Stomach (tissue), 9 donors: ENCODE measurements around the gene HDAC10. TPM values are rescaled to one million over a fixed set of nuclear protein-coding genes. Genes with fewer than 3 reads are reported as not detected.
A peak's percentile ranks its signal among the peaks of the same experiment; 100 is the strongest.

Experiments
- DNase-seq, 2 donors: peaks; one replicate each; pipeline versions ENCODE4 v3.0.0 to v3.0.0-alpha.2; 2013 to 2019
- H3K27ac ChIP-seq, 5 donors: fragments of 200-600 bp in 4 of 5; sonication (generic) in 4 of 5; one replicate each; pipeline ENCODE4 v1.5.1; 2013 to 2019; ENCODE audit warnings: mild to moderate bottlenecking in 1 of 5, moderate library complexity in 1 of 5
- H3K27me3 ChIP-seq, 3 donors: fragments of 200-600 bp; sonication (generic); one replicate each; pipeline ENCODE4 v1.5.1; 2017 to 2019; ENCODE audit warnings: mixed run types in 1 of 3
- H3K36me3 ChIP-seq, 4 donors: fragments of 200-600 bp; sonication (generic); 1 replicate in 3 of 4; 2 replicates in 1 of 4; pipeline ENCODE4 v1.5.1; 2016 to 2019
- H3K4me1 ChIP-seq, 4 donors: fragments of 200-600 bp; sonication (generic); one replicate each; pipeline ENCODE4 v1.5.1; 2016 to 2019
- H3K4me3 ChIP-seq, 4 donors: fragments of 200-600 bp; sonication (generic) in 3 of 4; one replicate each; pipeline ENCODE4 v1.5.1; 2016 to 2019; ENCODE audit warnings: mild to moderate bottlenecking in 1 of 4
- H3K9me3 ChIP-seq, 4 donors: fragments of 200-600 bp; sonication (generic); one replicate each; pipeline ENCODE4 v1.5.1; 2016 to 2019
- CTCF ChIP-seq, 7 experiments: fragments of 450-650 bp in 4 of 7; fragments of 200-600 bp in 3 of 7; sonication (generic) in 3 of 7; IDR thresholded peaks; one replicate each; pipeline ENCODE4 v1.5.1; 2016 to 2019; ENCODE audit warnings: antibody characterized with exemption in 7 of 7, control low read depth in 2 of 7, mild to moderate bottlenecking in 1 of 7
- EP300 ChIP-seq: sonication (generic); formaldehyde crosslinking; IDR thresholded peaks from one replicate; pipeline ENCODE4 v1.6.1; 2017; ENCODE audit warnings: antibody characterized with exemption
- POLR2A ChIP-seq, 4 donors: fragments of 450-650 bp; IDR thresholded peaks; one replicate each; pipeline ENCODE4 v1.6.1; 2016; ENCODE audit warnings: antibody characterized with exemption in 4 of 4, control low read depth in 2 of 4, mild to moderate bottlenecking in 1 of 4, moderate library complexity in 1 of 4
- POLR2AphosphoS5 ChIP-seq, 3 donors: sonication (generic); formaldehyde crosslinking; IDR thresholded peaks; one replicate each; pipeline ENCODE4 v1.6.1; 2016; ENCODE audit warnings: antibody characterized with exemption in 3 of 3
- WGBS, 5 donors: extraction: QIAGEN DNeasy Blood & Tissue Kit in 3 of 5; methylation state at CpG; one replicate each; pipeline versions ENCODE4 v1.1.5 to v1.1.7; 2013 to 2018; 5-methylcytosine and 5-hydroxymethylcytosine counted together
- intact Hi-C: fragments of 100-400 bp; cut with DNase I; formaldehyde crosslinking; loops from one replicate; pipeline ENCODE4 v1.15.1; 2023; ENCODE audit warnings: low total_unique reads
- polyA plus RNA-seq, 3 donors: library from polyadenylated mRNA; stranded (reverse); fragments of 200-250 nt; gene quantifications; one replicate each; pipeline ENCODE4 v1.2.3, GENCODE V29; 2013
- total RNA-seq, 5 donors: library from RNA; depleted of rRNA; stranded (reverse); fragments of >200 nt; gene quantifications; one replicate each; pipeline versions ENCODE4 v1.1.0 to v1.2.3, GENCODE V29; 2014 to 2016
- donor health status: healthy with polysubstance abuse.
- donor health status: Bipolar disorder and iron deficiency.
- donor health status: healthy.

Gene HDAC10
- total and polyA plus RNA-seq, 8 donors = 15.4 to 156 (median 41.8) TPM

- Histone ChIP-seq H3K4me1 (peaks cover 15 to 58% (median 54%) of the 10 kb centered on the region in 4 donors), H3K27me3 (peaks cover 0 to 62% (median 21%) of the 10 kb centered on the region in 3 donors), H3K27ac (peak overlapping the region in 2 of 5 donors; percentile 70 to 71), H3K9me3 (no peaks in the 10 kb centered on the region), H3K4me3 (peak overlapping the region; percentile 48 to 56 (median 52)), H3K36me3 (peaks cover 0 to 8% (median 2%) of the 10 kb centered on the region in 4 donors)
- intact Hi-C loops = no loop called here
- WGBS, 5 donors = 28 to 37% (median 32%) methylated on average over 8 to 11 of the region's 11 CpGs
- no peak for DNase-seq
- TF ChIP-seq POLR2A (IDR thresholded peaks at IDR 0.05) (no peak), POLR2AphosphoS5 (IDR thresholded peaks at IDR 0.05) (no peak), EP300 (no peak), CTCF (IDR thresholded peaks at IDR 0.05) (no peak)
Measured at GRCh38 chr22:50260434-50260800, 9.4 kb upstream of the HDAC10 start.

- intact Hi-C loops = loop anchor here (10.0 kb wide), 1 partner anchor 245 kb away; the partner anchor contains the start of genes LMF2 and NCAPH2
- no peak for DNase-seq
- no peak overlapping the region for H3K4me3 ChIP-seq
- no peak overlapping the region for H3K27ac ChIP-seq
- peaks cover 0 to 12% (median 4%) of the 10 kb centered on the region in 4 donors for H3K36me3 ChIP-seq
- no peaks in the 10 kb centered on the region for H3K9me3 ChIP-seq
- 89 to 94% (median 92%) methylated on average over 15 of the region's 15 CpGs for WGBS, 5 donors
- H3K4me1 ChIP-seq = peaks cover 15 to 58% (median 54%) of the 10 kb centered on the region in 4 donors
- H3K27me3 ChIP-seq = peaks cover 0 to 62% (median 21%) of the 10 kb centered on the region in 3 donors
- TF ChIP-seq POLR2A (IDR thresholded peaks at IDR 0.05) = no peak
- TF ChIP-seq CTCF (IDR thresholded peaks at IDR 0.05) = no peak
- no peak for TF ChIP-seq POLR2AphosphoS5 (IDR thresholded peaks at IDR 0.05)
- no peak for TF ChIP-seq EP300
Measured at GRCh38 chr22:50259302-50259701, 8.2 kb upstream of the HDAC10 start.

- intact Hi-C loops = loop anchor here (10.0 kb wide), 1 partner anchor 246 kb away; the partner anchor contains the start of genes LMF2 and NCAPH2
- TF ChIP-seq POLR2A (IDR thresholded peaks at IDR 0.05) (no peak), CTCF (IDR thresholded peaks at IDR 0.05) (no peak), EP300 (no peak), POLR2AphosphoS5 (IDR thresholded peaks at IDR 0.05) (no peak)
Measured at GRCh38 chr22:50258361-50259292, 7.6 kb upstream of the HDAC10 start.

More at GRCh38 chr22:50258361-50259292, 7.6 kb upstream of the HDAC10 start:
- H3K36me3 ChIP-seq = peaks cover 0 to 12% (median 4%) of the 10 kb centered on the region in 4 donors
- H3K4me3 ChIP-seq = no peak overlapping the region
- 59 to 77% (median 63%) methylated on average over 23 to 24 of the region's 24 CpGs for WGBS, 5 donors
- DNase-seq = peak in 1 of 2 donors; percentile 56
- H3K27me3 ChIP-seq = peaks cover 0 to 59% (median 21%) of the 10 kb centered on the region in 3 donors
- no peaks in the 10 kb centered on the region for H3K9me3 ChIP-seq
- H3K4me1 ChIP-seq = peaks cover 15 to 58% (median 54%) of the 10 kb centered on the region in 4 donors
- H3K27ac ChIP-seq = no peak overlapping the region
